GM19467 (cell line): ENCODE data around the gene CSNK1D.

ENCODE experiments used
- ATAC-seq: cut with Tn5 transposase; IDR thresholded peaks from one replicate; pipeline ENCODE4 v1.9.1; 2021; ENCODE audit warnings: mild to moderate bottlenecking, moderate library complexity; ENCODE audit not compliant: unreplicated experiment

CSNK1D gene

DNA sequence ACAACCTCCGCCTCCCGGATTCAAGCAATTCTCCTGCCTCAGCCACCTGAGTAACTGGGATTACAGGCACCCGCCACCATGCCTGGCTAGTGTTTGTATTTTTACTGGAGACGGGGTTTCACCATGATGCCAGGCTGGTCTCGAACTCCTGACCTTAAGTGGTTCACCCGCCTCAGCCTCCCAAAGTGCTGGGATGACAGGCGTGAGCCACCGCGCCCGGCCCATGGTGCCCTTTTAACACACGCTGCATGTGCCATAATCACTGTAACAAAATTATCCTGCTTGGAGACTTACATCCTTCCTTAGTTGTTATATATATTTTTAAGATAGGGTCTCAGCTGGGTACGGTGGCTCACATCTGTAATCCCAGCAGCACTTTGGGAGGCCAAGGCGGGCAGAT lies 38.5 kb upstream of the CSNK1D start:
- ATAC-seq = no peak

DNA sequence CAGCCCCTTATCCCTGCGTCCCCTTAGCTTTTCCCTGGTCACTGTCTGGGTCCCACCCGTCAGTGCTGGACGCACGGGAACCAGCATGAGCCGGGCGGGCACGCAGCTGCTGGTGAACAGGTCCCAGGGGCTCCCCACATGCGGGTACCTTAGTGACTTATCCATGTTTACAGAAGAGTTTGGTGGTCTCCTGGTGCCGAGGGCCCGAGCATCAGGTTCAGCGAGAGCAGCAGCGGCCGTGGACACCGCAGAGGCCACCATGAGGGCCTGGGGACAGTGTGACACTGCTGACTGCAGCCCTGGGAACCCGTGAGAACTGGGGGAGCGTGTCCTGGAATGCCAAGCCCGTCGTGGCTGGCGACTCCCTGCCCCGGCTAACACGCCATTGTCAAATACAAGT lies 37.4 kb upstream of the CSNK1D start:
- ATAC-seq = no peak

DNA sequence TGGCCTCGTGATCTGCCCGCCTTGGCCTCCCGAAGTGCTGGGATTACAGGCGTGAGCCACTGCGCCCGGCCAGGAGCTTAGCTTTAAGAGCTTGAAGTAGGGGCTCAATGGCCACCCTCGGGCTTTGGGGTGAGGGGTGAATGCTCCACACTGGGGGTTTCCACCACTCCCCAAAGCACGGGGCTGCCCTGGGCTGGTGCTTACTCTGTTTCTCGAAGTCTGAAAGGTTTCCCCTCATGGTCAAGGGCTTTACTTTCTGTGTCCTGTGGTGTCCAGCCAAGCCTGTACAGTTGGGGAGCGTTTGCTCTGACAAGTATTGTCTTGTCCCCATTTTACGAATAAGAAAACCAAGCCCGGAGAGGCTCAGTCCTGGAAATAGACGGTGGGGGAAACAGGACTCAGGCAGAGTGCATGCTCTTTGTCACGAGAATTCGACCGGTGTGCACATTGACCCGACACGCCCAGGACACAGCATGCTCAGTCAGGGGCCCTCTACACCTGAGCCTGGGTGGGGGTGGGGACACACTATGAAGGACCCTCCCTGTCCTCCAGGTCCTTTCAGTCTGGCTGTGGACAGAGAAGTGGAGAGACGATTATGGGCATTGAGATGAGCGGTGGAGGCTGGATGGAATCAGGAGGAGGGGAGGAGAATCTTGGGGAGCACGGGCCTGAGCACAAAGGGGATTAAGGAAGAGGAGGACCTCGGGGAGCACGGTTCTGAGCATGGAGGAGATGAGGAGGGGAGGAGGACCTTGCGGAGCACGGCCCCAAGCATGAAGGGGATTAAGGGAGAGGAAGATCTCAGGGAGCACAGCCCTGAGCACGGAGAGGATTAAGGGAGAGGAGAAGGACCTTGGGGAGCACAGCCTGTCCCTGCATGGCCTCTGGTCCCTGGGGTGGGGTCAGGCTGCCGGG lies 36.4 kb upstream of the CSNK1D start:
- no peak for ATAC-seq

DNA sequence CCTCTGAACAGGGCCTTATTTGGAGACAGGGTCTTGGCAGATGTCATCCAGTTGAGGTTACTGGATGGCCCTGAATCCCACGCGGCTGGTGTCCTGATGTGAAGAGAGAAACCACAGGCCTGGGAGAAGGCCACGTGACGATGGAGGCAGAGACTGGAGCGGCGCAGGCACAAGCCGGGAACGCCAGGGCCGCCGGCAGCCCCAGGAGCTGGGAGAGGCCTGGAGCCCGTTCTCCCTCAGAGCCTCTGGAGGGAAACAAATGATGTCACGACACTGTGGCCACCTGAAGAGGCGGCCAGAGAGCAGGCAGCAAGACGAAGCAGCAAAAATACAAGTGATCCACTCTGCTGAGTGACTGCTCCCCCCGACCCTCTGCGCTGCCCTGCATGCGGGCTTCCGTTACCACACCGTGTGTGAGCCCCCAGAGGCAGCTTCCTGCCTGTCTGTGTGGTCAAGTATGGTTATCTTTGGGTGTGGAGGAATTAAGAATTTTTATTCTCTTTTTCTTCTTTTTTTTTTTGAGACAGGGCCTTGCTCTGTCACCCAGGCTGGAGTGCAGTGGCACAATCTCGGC lies 32.3 kb upstream of the CSNK1D start:
- no peak for ATAC-seq

DNA sequence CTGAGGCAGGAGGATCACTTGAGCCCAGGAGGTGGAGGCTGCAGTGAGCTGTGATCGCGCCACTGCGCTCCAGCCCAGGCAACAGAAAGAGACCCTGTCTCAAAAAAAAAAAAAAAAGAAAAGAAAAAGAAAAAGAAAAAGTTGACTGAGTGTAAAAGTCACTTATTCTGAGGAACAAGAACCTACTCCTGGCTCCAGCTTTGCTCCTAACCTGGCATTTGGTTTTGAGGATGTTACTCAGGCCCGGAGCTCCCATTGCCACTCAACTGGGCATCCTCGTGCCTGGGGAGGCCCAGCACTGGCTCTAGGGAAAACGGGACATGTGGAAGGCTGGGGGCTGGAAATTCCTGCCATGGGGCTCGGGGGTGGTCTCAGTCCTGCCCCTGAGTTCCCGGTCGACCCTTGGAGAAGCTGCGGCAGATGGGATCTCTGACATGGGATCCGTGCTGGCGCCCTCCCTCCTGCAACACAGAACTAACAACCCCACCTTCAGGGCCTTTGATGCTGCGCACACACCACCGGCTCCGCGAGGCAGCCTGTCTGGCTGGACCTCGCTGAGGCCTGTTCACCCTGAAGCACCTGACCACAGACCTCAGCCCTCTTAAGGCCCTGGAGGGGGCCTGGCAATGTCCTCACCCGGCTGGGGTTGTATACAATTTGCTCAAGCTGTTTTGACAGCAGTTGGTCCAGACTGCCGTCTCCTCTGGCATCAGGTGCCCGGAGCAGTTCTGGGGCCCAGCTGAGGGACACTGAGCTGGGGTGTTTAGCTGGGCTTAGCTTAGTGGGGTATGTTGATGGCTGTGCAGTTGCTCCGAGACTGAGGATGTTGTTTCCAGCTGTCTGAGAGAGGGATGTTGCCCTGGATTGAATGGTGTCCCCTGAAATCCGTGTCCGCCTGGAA lies 31.6 kb upstream of the CSNK1D start:
- no peak for ATAC-seq

DNA sequence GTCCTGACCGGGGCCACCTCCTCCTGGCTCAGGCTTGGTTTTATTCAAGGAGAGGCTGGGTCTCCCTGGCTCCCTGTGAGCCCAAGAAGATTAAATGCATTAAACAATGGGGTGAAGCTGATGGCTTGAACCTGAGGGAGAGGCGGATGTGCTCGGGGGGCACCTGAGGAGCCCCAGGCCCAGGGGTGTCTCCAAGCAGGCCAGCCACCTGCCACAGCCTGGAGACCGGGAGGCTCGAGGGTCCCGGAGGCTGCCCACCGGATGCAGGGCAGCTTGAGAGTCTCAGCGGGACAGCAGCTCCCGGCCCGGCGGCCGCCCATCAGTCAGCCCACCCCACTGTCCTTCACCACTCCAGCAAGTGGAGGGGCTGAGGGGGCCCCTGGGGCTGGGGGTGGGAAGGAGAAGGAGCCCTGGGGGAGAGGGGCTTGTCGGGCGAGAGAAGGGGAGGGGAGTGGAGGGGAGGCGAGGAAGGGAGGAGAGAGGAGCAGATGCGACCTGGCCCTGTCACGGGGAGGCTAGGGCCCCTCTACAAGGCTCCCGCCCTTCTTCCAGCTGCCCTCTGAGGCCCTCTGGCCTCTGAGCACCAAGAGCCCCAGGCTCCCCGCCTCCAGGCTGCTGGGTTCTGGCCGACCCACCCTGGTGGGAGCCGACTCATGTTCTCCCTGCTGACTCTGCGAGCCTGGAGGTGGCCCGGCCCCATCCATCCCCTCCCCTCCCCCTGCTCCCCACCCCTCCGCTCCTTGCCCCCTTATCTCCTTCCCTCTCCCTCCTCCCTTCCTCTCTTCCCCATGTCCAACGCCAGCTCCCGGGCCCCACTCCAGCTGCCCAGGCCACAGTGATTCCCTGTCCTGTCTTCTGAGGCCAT lies 30.7 kb upstream of the CSNK1D start:
- no peak for ATAC-seq

DNA sequence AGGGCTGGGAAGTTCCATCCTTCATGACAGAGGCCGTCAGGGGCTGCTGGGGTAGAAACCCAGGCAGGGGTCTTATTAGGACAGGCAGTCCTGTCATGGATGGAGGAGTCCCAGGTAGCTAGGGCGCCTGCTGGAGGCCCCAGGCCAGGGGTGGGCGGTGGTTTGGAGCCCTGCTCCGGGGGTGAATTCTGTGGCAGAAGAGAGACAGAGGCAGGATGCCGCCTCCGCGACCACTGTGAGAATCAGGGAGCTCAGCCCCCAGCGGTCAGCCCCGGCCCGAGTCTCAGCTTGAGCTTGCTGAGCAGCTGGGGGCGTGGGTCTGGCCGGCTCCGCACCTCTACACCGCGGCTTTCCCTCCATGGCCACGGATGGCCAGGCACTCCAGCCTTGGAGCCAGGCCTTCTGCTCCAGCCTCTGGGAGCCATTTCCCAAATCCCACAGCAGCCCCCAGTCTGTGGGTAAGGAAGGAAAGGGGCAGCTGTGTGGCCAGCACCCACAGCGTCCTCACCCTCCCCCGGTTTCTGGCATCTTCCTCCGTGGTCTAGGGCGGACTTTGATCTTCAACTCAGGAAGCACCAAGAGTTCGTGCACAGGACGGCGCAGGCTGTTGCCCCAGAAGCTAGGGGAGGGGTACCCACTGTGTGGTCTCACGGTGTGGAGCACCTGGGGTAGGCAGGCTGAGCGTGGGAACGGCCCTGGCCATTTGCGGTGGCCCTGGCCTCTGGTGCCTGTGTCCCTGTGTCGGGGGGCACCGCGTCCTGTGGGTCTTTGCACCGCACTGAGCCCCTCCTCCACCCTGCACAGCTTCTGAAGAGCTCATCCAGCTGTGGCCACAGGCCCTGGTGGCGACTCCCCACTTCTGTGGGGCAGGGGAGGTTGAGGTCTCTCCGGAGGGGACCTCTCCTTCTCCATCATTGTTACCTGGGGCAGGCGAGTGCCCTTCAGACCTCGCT lies 29.8 kb upstream of the CSNK1D start:
- no peak for ATAC-seq

DNA sequence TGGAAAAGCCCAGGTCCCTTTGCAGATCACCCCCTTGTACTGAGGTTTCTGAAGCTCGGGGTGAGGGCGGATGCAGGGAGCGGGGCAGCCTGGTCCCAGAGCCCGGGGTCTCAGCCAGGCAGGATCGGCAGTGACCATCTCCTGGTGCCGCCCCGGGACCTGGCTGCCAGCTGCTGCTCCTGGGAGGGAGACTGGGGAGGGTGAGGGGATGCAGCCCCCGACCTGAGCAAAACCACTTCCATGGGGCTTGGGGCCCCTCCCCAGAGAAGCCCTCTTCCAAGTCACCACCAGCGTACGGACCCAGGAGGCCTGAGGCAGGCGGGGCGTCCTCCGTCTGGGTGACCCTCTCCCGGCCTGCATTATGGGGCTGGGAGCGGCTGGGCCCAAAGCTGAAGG lies 29.1 kb upstream of the CSNK1D start:
- no peak for ATAC-seq

DNA sequence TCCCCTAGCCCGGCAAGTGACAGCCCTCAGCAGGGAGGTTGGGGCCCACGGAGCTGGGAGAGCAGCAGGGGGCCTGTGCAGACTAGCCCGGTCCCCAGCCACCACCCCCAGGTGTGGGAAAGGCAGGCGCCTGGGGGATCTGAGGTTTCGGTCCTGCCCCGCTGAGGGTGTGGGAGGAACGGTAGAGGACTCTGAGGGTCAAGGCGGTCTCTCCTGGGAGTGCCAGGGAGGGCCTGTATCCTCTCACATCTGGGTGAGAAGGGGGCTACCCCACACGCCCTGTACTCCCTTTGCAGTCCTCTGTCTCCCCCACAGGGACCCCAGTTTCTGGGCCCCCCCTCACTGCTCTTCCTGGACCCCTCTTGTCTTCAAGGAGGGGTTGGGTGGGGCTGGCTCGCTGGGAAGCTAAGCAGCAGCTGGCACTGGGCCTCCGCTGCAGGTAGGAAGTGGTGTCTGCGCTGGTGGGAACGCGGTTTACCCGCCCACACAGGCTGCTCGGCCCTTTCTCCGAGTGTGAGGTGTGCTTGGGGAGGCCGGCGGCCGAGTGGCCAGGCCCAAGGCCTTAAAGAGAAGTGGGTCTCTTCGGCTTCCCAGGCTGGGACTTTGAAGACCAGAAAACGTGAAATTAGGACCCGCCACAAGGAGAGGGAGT lies 28.5 kb upstream of the CSNK1D start:
- ATAC-seq = no peak

DNA sequence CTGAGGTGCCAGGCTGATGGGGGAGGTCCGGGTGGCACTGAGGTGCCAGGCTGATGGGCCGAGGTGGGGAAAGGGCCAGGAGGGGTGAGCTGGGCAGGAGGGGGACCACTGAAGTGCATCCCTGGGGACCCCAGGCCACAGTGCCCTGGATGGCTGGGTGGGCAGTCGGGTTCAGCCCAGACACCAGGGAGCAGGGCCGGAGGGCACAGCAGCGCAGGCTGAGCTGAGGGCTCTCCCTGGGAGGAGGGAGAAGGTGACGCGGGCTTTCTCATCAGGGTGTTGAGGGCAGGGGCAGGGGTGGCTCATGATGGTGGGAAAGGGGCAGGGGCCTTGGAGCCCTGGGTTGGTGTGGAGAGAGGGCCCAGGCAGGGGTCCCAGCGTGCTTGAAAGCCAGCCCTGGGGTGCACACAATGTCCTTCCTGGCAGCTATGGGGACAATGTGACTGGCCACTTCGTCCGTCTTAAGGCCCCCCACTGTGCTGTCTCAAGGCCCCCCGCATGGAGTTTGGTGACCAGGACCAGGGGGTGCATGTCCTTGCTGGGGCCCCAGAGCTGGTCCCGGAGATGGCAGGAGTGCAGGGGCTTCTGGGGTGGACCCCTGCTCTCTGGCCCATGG lies 27.9 kb upstream of the CSNK1D start:
- ATAC-seq = no peak

DNA sequence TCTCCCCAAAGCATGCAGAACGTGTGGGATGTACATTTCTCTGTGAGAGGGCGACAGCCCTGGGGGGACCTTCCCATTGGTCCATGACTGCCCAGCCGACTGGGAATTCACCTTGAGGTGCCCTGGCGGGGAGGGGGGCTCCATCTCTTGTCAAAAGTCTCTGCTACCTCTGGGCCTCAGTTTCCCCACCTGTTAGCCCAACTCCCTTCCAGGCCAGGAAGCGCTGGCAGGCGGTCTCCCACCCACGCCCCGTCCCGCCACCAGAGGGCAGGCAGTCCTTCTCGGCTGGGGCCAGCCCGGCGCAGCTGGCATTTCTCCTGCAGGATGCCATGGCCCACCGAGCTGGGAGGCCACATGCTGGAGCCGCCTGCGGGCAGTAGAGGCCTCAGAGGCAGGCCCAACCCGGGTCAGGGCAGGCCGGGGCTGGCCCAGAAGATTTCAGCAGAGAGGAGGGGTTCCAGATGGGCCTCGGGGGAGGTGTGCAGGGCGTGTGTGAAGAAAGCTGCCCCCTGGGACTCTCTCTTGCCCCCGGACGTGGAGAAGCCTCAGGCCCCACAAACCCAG lies 27.3 kb upstream of the CSNK1D start:
- no peak for ATAC-seq

DNA sequence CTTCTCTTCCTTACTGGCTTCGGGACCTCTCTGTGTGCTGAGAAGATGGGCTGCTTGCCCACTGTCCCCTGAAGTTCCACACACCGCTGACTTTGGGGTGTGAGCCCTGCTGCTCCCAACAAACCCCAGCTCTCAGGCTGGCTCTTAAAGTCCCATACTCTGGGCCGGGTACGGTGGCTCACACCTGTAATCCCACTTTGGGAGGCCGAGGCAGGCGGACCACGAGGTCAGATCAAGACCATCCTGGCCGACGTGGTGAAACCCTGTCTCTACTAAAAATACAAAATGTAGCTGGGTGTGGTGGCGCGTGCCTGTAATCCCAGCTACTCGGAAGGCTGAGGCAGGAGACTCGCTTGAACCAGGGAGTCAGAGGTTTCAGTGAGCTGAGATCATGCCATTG lies 26.7 kb upstream of the CSNK1D start:
- no peak for ATAC-seq

DNA sequence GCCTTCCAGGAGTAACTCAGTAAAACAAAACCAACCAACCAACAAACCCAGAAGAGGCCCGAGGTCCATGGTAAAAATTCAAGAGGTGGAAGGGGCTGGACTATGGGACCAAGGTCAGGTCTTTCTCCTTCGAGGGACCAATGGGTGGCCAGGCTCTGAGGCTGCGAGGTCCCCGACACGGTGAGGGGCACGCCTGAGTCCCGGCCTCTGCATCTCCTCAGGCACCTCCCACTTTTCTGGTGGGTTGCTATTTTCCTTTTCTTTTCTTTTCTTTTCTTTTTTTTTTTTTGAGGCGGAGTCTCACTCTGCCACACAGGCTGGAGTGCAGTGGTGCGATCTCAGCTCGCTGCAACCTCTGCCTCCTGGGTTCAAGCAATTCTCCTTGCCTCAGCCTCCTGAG lies 26.0 kb upstream of the CSNK1D start:
- ATAC-seq = no peak

DNA sequence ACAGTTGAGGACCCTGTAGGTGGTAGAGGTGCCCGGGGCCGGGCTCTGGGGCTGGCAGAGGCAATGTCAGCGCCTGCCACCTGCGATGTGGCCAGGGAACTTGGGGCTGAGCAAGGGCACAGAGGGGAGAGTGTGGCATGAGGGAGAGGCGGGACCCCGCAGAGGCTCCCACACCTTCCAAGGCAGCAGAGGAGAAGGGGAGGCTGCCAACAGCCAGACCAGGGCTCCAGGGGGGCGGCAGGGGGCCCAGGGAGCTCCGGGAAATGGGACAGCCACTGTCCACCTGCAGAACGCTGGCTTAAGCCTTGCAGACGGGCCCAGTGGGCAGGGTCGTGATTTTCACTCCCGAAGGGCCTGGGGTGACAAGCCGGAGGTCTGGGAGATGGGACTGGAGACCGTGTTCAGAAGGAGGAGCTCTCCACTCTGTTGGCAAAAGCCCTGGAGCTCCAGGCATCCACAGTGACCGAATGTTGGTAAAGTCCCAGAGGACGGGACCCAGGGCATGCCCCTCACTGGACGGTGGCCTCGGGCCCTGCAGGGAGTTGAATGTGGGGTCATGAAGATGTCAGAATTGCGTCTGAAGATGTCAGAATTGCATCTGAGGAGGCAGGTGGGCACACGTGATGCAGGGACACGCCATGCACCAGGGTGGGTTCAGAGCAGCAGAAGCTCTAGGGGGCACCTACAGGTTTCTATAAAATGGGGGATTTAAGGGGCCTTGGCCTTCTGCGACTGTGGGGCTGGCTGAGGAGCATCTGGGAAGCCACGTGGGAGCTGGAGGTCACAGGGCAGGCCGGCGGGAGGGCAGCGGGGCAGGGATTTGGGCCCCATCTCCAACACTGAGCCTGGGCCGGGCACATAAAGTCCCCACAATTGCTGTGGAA lies 25.3 kb upstream of the CSNK1D start:
- no peak for ATAC-seq

DNA sequence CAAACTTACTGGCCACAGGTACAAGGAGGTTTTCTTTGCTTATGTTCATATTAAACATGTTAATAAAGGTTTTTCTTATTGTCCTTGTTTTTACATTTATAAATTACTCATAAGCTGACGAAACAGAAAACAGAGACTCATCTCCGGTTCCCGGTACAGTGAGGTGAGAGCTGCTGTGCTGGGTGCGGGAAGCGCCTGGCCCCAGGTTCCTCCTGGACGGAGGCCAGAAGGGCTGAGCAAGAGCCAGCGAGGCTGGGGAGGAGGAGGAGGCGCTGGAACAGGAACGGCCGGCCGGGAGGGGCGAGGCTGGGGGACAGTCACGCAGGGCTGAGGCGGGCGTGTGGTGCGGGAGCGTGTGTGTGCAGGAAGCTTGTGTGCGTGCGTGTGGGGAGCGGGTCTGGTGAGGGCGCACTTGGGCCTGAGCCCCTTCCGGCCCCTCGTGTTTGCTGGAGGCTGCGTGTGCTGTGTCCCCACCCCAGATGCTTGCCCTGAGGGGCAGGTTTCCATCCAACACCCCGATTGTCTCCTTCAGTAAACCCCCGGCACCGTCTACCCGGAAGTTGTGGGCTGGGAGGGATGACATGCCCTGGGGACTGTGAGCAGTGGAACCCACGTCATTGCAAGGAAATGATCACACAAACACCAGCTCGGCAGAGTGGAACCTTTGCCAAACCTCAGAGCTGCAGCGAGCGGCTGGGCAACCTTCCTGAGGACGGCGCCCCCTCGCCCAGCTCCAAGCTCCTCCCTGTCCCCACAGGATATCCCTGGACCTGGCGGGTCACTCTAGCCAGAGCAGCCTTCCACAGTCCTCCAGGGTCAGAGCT lies 24.4 kb upstream of the CSNK1D start:
- ATAC-seq = peak; percentile 44

DNA sequence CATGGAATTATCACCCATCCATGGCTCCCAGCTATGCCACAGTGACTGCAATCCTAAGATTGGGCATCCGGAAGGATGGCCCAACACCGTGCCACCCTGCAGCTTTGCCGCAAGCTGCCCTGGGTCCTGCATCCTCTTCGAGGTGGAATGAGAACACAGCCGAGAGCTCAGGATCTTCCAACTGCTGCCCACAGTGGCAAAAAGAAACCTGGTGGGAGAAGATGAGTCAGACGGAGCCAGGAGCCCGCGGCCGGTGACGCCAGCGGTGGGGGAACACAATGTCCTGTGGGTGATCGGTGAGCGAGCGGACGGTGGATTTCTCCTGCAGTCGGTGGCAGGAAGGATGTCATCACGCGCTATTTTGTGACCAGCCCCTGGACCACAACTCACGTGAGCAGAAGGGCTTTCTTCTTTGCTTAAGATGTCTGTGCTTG lies 23.8 kb upstream of the CSNK1D start:
- ATAC-seq = no peak
